Right hindlimb (tissue), 1 donor: Measurements from ENCODE around the gene HEG1.
A peak's percentile ranks its signal among the peaks of the same experiment; 100 is the strongest.

Experiments
- DNase-seq: peaks from one replicate; pipeline ENCODE4 v3.0.0-alpha.2; 2018

HEG1 gene

DNA sequence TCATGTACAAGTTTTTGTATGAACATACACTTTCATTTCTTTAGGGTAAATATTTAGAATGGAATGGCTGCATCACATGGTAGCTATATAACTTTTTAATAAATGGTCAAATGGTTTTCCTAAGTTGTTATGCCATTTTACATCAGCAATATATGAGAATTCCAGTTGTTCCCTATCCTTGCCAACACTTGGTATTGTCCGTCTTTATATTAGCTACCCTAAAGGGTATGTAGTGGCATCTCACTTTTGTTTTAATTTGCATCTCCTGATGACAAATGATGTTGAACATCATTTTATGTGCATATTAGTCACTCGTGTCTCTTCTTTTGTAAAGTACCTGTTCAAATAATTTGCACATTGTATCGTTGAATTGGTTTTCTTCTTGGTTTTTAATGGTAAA lies 118.7 kb downstream of the HEG1 start:
- DNase-seq = no peak

DNA sequence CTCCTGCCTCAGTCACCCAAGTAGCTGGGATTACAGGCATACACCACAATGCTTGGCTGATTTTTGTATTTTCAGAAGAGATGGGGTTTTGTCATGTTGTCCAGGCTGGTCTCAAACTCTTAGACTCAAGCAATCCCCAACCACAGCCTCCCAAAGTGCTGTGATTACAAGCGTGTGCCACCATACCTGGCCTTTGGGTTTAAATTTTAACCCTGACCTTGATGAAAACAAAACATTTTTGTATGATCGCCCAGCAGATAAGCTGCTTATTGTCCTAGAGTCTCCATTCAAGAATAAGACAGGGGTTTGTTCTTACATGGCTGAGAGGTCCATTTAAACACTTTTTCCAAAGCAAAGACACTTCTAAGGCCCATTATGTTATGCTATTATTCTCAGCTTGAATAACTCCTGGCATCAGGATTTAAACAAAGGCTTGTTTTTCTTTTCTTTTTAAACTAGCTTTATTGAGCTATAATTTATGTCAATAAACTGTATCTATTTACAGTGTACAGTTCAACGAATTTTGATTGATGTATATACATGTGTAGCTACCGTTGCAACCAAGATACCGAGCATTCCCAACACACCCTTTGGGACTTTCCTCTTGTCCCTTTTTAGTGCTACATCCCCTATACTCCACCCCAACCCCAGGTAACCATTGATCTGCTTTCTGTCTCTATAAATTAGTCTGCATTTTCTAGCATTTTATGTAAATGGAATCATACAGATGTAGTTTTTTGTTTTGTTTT lies 119.8 kb downstream of the HEG1 start:
- no peak for DNase-seq

DNA sequence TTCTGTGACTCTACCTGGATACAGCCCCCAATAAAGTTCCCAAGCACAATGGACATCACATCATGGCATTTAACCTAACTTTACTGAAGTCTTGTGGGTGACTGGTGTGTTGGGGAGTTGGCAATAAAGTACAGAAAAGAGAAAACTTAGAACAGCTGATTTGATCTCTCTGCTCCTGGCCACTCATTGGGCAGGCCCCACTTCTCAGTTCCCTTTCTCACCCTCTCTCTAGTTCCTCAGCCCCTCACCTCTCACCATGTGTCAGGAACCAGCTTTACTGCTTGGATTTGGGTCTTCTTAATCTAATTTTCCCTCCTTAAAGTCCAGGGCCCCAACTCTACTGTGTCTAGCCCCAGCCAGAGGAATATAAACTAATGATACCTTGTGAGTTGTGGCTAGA lies 120.5 kb downstream of the HEG1 start:
- DNase-seq = no peak

DNA sequence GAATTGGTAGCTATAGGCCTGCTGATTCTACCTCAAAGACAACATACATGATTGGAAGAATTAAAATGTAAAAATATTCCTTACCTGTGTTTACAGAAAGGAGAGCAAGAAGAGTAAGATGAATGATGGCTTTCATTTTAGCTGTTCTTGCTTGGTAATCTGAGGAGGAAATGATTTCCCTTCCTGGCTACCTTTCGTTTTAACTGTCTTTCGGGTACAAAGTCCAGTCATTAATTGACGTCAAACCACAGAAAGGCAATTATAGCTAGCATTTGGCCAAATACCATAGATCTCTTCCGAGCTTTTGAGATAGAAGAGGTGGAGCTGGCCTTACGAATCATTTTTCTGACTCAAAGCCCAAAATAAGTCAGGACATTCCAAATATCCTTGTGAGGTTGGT lies 121.2 kb downstream of the HEG1 start, which contains the start of gene MUC13:
TSS of gene MUC13 (minus strand) at position 175 of the 400 bp plus-strand sequence. CDS start at position 136, 39 bp downstream.
- no peak for DNase-seq

DNA sequence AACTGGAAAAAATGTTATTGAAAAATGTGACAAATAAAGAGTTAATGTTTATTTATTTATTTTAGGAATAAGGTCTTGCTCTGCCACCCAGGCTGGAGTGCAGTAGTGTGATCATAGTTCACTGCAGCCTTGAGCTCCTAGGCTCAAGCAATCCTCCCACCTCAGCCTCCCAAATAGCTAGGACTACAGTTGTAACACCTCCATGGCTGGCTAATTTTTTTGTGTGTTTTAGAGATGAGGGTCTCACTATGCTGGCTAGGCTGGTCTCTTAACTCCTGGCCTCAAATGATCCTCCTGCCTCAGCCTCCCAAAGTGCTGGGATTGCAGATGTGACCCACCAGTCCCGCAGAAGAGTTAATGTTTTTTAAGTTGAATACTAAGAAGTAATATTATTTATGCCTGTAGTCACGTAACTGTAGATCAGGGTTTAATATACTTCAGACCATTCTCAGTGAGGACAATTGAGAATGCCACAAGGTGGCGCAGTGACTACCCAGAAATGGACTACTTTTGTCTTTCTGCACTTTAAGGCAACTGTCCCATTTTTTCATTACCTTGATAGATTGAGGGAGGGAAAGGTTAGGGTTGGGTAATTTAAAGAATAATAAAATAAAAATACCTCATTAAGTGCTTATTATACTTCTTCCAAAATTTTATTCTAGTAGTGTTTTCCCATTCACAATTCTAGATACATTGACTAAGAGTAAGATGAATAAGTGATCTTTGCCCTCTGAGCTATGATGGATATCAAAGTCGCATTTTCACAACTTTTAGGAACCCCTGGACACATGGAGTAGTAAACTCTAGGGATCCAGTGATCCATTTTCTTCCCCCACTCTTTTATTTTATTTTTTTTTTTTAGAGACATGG lies 127.2 kb downstream of the HEG1 start:
- DNase-seq = peak; percentile 62

DNA sequence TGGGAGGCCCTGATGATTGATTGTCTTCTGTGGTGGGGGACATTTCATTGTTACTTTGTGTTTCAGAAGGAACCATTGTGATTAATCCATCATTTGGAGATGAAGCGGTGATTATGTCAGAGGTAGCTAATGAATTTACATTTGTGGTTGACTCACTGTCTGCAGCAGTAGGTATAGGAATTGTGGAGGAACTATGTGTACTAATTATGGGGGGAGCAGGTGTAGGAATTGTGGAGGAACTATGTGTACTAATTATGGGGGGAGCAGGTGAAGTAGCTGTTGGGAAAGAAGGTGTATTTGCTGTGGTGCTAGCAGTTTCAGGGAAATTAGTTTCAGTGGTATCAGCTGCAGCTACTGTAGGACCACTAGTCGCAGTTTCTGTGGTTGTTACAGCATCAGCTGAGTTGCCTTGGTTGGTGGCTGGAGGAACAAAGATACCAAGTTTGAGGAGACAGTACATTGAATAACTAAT lies 128.2 kb downstream of the HEG1 start:
- no peak for DNase-seq

DNA sequence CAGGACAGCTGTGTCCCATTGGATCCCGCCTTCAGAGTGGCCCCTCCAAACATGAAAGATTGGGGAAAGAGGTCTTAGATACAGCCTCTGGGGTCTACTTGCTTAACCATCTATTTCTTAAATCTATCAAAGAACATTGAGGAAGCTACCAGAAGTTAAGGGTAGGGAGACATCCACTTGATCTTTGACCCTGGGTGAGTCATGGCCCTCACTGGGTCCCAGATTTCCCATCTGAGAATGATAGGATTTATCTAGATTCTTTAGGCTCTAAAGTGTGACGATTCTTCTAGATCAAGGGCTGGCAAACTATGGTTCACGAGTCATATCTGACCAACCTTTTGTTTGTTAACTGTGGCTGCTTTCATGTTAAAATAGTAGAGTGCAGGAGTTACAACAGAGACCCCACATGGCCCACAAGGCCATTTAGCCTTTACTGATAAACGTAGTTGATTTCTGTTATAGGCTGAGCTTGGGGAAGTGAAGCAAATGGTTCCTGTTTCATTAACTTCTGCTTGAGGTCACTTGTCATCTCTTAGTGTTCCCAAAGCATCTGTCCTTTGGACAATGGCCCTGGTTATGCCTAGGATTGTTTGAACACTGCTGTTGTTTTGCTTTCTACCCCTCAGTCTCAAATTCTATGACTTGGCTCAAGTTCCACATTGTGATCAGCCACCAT lies 129.2 kb downstream of the HEG1 start:
- DNase-seq = no peak

DNA sequence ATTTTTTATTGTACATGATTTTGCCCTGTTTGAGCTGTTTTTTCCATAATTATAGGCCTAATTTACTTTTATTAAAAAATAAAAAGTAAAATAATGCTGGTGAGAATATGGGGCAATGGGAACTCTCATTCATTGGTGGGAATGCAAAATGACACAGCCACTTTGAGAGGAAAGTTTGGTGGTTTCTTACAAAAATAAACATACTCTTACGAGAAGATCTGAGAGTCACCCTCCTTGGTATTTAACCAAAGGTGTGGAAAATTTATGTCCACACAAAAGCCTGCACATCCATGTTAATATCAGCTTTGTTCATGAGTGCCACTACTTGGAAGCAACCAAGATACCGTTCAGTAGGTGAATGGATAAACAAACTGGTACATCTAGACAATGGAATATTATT lies 131.1 kb downstream of the HEG1 start:
- no peak for DNase-seq

DNA sequence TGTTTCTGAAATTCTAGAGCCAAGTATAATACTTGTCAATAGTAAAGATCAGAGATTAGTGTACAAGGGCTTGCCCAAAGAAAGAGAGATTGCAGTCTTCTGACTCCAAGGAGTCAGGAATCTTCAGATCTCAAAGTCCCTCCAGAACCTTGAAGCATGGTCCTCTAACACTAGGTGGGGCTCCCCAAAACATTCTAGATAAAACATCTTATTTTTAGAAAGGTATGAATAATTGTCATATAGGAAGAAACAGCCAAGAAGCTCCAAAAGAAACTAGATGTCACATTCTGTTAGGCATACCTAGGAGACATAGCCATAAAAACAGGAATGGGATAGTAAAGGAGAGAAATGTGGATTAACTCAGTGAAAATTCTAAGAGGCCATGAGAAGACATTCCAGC lies 132.0 kb downstream of the HEG1 start:
- no peak for DNase-seq

DNA sequence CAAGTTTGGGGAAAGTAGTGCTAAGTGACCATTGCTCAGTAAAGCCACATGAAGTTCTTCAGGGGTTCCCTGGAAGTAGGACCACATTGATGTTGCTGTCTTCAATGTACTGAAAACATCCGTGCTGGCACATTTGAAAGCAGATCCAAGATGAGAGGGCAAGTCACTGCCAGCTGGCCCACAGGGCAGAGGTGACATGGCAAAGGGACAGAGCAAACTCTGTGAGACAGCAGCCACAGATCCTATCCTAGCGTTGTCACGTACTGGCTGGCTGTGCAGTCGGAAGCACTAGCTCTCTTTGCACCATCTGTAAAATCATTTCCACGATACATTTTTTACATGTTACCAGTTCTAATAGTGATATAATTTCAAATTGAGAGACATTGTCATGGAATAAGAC lies 135.1 kb downstream of the HEG1 start:
- no peak for DNase-seq

DNA sequence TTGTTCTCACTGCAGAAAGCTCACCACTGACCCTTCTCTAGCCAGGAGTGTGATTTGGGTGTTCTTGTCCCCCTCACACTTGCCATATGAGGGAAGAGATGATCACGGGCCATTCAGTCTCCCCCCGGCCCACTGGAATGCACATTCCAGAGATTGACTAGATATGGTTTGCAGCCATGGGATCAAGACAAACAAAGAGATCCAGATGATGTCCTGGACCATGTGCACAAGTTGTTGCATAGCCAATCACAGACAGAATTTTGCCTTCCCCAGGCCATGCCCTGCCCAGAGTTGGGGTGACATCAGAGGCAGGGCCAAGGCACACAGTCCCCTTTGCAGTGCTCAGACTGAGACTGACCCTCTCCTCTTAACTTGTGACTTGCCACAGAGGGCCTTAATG lies 136.0 kb downstream of the HEG1 start:
- DNase-seq = no peak

DNA sequence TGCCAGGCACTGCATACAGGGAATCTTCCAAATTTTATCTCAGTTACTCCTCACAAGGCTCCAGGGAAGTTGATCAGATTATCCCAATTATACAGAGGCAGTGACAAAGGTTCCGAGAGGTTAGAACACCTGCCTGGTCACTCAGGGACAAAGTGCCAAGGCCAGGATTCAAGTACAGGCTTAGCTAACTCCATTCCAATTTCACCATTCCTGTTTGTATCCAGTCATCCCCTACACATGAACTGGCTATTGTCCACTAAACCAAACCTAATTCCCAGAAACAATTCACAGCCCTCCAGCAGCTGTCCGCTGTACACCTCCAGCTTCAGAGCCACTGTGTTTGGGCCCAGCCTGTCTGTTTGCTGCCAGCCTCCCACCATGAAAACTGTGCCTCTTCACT lies 137.3 kb downstream of the HEG1 start:
- no peak for DNase-seq

DNA sequence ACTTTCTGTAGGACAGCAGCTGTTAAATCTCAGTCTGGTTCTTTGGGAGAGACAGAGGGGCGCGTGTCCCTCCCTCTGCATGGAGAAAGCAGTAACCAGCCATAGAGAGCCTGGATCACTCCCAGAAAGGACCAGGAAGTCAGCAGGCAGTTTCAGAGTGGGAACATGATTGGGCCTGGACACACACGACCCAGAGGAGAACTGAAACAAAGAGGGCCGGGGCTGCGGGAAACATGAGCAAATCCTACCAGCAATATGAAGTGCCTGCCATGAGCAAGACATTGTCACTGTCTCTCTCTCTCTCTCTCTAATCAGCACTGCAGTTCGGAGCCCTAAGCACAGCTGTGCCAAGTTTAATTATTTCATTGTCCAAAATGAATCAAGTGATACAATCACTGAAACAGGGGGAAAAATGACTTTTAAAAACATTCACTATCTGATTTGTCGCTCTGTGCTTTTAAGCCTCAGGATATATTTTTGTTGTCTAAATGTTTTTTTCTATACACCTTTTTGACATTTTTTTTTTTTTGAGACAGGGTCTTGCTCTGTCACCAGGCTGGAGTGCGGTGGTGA lies 138.9 kb downstream of the HEG1 start:
- DNase-seq = peak; percentile 21
